NCI-H128 (cell line): ENCODE results near the gene NPAS2.

Source experiments
- DNase-seq: peaks from one replicate; lab custom pipeline; 2025; ENCODE audit not compliant: unreplicated experiment; lab: John Stamatoyannopoulos, UW

NPAS2 gene

DNA sequence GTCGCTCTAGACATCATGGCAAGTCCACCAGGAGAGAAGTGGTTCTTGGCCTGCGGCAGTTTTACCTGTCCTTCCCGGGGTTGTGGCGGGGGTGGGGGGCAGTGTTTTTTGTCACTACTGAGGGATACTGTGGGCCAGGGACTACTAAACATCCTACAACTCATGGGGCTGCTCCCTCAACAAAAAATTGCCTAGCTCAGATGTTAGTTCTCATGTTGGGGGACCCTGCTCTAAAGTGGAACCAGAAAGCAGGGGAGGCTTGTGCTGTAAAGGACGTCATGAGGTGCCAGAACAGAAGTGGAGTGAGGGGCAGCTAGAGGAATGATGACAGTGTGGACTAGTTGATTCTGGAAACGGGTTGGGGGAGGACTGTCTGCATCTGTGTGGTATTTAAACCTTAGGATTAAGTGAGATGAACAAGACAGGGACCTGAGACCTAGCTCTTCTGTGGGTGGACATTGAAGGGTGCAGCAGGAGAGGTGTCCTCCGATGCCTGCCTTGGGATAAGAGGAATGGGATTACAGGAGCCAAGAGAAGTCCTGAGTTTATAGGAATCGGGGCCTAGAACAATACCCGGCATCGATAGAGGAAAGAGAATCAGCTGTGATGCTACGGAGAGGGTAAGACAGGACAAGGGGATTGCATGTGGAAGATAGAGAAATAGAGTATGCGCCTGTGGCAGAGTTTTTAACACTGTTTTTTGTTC is 184.8 kb downstream of the NPAS2 start:
- DNase-seq = no peak

- no peak for DNase-seq
Observed at GRCh38 chr2:101006065-101006715, 186.3 kb downstream of the NPAS2 start.

GRCh38 chr2:101007415-101008345 is 187.7 kb downstream of the NPAS2 start:
- no peak for DNase-seq

- no peak for DNase-seq
Observed at GRCh38 chr2:101011152-101011551, 191.2 kb downstream of the NPAS2 start.

DNA sequence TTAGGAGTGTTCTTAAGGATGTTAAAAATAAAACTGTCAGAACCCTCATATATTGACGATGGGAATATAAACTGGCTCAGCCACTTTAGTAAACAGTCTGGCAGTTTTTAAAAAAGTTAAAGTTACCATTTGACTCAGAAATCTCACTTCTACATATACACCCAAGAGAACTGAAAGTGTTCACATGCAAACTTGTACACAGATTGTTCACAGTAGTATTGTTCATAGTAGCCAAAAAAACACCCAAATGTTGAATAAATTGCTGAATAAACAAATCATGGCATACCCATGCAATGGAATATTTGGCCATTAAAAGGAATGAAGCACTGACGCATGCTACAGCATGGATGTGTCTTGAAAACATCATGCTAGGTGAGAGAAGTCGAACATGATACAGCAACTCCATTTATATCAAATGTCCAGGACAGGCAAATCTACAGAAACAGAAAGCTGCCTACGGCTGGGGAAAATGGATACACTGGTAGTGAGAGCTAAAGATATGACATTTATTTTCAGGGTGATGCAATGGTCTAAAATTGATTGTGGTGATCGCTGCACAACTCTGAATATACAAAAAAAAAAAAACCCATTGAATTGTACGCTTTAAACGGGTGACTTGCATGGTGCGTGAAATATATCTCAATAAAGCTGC is 192.2 kb downstream of the NPAS2 start:
- DNase-seq = no peak

GRCh38 chr2:101012706-101013181 is 192.8 kb downstream of the NPAS2 start:
- peak; percentile 28 for DNase-seq

- DNase-seq = no peak
Observed at GRCh38 chr2:101014264-101014857, 194.4 kb downstream of the NPAS2 start.

DNA sequence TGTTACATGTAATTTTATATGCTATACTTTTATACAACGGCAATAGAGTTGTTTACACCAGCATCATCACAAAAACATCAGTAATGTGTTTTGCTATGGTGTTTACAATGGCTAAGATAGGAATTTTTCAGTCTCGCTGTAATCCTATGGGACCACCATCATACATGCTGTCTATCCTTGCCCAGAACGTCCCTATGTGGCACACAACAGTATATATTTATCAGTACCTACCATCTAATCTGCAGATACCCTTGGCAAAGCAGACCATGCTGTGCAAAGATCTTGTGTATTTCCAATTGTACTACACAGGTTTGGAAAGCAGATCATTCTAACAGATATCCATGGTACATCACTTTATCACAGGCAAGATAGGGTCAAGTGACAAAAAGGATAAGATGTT is 197.4 kb downstream of the NPAS2 start:
- DNase-seq = no peak

GRCh38 chr2:101018934-101019333 is 199.0 kb downstream of the NPAS2 start:
- DNase-seq = no peak

GRCh38 chr2:101022221-101022620 is 202.3 kb downstream of the NPAS2 start:
- no peak for DNase-seq

DNA sequence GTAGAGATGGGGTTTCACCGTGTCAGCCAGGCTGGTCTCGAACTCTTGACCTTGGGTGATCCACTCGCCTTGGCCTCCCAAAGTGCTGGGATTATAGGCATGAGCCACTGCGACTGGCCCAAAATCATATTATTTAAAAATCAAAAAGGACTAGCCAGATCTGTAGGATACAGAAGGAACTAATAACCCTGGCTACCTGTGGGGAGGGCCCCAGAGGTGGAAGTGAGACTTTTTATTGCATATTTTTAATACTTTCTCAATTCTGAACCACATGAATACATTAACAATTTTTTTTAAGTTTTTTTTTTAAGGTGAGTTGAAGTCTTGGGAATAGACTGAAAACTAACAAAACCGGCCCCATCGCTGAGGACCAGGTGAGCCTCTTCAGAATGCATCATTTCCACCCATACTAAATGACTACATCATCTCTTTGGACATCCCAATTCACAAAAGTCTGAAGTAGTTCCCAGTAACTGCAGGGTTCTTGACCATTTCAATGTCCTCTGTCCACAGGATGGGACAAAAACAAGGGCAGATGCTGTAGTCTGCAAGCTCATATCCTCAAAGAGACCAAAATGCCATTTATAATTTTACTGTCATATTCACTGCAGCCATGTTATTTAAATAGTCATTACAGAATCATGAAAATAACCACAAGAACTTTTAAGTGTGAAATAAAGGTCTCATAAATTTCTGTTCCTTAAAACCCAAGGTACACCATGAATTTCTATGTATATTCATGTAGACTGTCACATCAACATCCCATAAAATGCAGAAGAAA is 203.6 kb downstream of the NPAS2 start:
- DNase-seq = no peak

- DNase-seq = no peak
Observed at GRCh38 chr2:101025561-101025960, 205.6 kb downstream of the NPAS2 start.

- no peak for DNase-seq
Observed at GRCh38 chr2:101026253-101026701, 206.3 kb downstream of the NPAS2 start.

- no peak for DNase-seq
Observed at GRCh38 chr2:101026923-101027469, 207.1 kb downstream of the NPAS2 start.

DNA sequence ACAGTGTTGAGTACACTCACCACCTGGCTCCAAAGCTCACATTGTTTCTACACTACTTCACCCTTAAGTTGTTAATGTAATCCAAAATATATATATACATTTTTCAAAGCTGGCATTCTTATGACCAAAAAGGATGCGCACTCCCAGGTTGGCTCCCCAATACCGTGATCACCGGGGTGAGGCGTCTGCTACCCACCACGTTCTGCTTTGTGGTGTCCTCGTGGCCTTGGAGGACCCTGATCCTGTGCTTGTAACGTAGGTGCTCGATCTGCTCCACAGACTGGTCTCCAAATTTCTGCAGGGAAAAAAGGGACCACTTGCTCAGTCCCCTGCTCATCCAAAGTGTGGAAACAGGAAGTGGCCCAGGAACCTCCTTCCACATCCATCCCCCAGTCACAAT is 207.9 kb downstream of the NPAS2 start:
- DNase-seq = no peak

DNA sequence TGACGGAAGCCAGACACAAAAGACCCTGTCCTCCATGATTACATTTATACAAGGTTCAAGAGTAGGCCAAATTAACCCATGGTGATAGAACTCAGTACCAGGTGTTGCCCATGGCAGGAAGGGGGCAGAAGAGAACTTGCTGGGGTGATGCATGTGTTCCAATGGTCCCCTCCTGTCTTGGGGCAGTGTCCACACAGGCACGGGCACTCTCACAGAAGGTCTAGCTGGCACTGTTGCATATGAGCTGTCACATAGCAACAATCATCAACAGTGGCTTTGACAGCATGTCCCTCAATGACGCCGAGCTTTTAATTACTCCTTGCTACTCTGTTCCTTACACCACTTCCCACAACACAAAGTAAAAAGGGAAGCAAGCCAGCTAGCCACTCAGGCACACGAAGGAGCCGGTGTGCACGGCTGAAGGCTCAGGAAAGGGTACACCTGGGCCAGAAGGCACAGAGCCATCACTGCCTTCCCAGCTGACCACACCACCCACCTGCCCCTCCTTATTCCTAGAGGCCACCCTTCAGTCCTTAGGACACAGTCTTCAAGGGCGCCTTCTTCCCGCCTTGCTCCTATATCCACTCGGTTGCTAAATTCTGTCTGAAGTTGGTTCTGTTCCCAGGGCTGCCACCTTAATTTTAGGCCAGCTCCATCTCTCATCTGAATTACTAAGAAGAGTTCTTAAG is 211.1 kb downstream of the NPAS2 start:
- no peak for DNase-seq

GRCh38 chr2:101032084-101032776 is 212.3 kb downstream of the NPAS2 start:
- no peak for DNase-seq

- no peak for DNase-seq
Observed at GRCh38 chr2:101036562-101036961, 216.6 kb downstream of the NPAS2 start.
